OCI-LY3 (cell line): Measurements from ENCODE around the gene CCDC154.

ENCODE experiments used
- CTCF ChIP-seq: fragments of 200-600, 300-600 bp; sonication (generic); IDR thresholded peaks from 2 replicates; pipeline ENCODE4 v1.5.1; 2014; ENCODE audit warnings: antibody characterized with exemption, low read length, low read depth
- EZH2phosphoT487 ChIP-seq: fragments of 200-600 bp; shearing (Covaris generic); IDR thresholded peaks from 2 replicates; pipeline ENCODE4 v1.6.1; 2018; ENCODE audit warnings: antibody characterized with exemption, mixed run types, low read depth

GRCh38 chr16:1430759-1431496 lies 13.4 kb downstream of the CCDC154 start, which contains the start of gene PERCC1:
- TF ChIP-seq CTCF (no peak), EZH2phosphoT487 (no peak)
